Esophagus muscularis mucosa (tissue), 4 donors: ENCODE results near the gene FRMD4A. TPM values are rescaled to one million over a fixed set of nuclear protein-coding genes. Genes with fewer than 3 reads are reported as not detected.

Experiments
- DNase-seq: peaks from one replicate; pipeline ENCODE4 v3.0.0-alpha.2; 2017; ENCODE audit errors: extremely low spot score
- H3K27ac ChIP-seq, 4 donors: fragments of 200-600 bp; sonication (generic); replicated peaks in 1 of 4; 1 replicate in 3 of 4; 2 replicates in 1 of 4; pipeline ENCODE4 v1.5.1; 2016 to 2019; ENCODE audit warnings: mild to moderate bottlenecking in 1 of 4
- H3K27me3 ChIP-seq, 4 donors: fragments of 200-600 bp; sonication (generic); one replicate each; pipeline versions ENCODE4 v1.5.1 to v1.6.0; 2016 to 2019
- H3K36me3 ChIP-seq, 4 donors: fragments of 200-600 bp; sonication (generic); one replicate each; pipeline ENCODE4 v1.5.1; 2016 to 2019
- H3K4me1 ChIP-seq, 4 donors: fragments of 200-600 bp; sonication (generic); one replicate each; pipeline ENCODE4 v1.5.1; 2016 to 2019
- H3K4me3 ChIP-seq, 4 donors: fragments of 200-600 bp; sonication (generic); 1 replicate in 2 of 4; 2 replicates in 2 of 4; pipeline ENCODE4 v1.5.1; 2016 to 2019; ENCODE audit warnings: mild to moderate bottlenecking in 4 of 4, moderate library complexity in 1 of 4
- H3K9me3 ChIP-seq, 4 donors: fragments of 200-600 bp; sonication (generic); 1 replicate in 3 of 4; 2 replicates in 1 of 4; pipeline ENCODE4 v1.5.1; 2016 to 2019
- CTCF ChIP-seq, 3 experiments: fragments of 200-600 bp in 2 of 3; fragments of 450-650 bp in 1 of 3; sonication (generic) in 2 of 3; IDR thresholded peaks; one replicate each; pipeline ENCODE4 v1.5.1; 2017 to 2019; ENCODE audit warnings: antibody characterized with exemption in 3 of 3, mild to moderate bottlenecking in 2 of 3, moderate library complexity in 1 of 3
- EP300 ChIP-seq: sonication (generic); formaldehyde crosslinking; IDR thresholded peaks from one replicate; pipeline ENCODE4 v1.6.1; 2017; ENCODE audit warnings: antibody characterized with exemption
- POLR2A ChIP-seq: fragments of 450-650 bp; IDR thresholded peaks from one replicate; pipeline ENCODE4 v1.6.1; 2017; ENCODE audit warnings: antibody characterized with exemption, moderate library complexity, mild to moderate bottlenecking, low read depth
- POLR2AphosphoS5 ChIP-seq, 2 donors: sonication (generic); formaldehyde crosslinking; IDR thresholded peaks; one replicate each; pipeline ENCODE4 v1.6.1; 2017; ENCODE audit warnings: antibody characterized with exemption in 2 of 2
- WGBS: methylation state at CpG from one replicate; pipeline ENCODE4 v1.1.5; 2018; 5-methylcytosine and 5-hydroxymethylcytosine counted together
- intact Hi-C: fragments of 100-400 bp; cut with DNase I; formaldehyde crosslinking; loops from one replicate; pipeline ENCODE4 v1.15.1; 2023
- total RNA-seq, 4 donors: library from RNA; depleted of rRNA; stranded (reverse); fragments of >200 nt; gene quantifications; one replicate each; pipeline versions ENCODE4 v1.1.0 to v1.2.1, GENCODE V29; 2016

The FRMD4A gene
- total RNA-seq, 4 donors from 2014 or later, result 17.0 to 28.8 (median 21.8) TPM

GRCh38 chr10:13911821-13912520 is 418.8 kb downstream of the FRMD4A start:
- no peak overlapping the region for H3K4me3 ChIP-seq
- H3K27me3 ChIP-seq, result no peaks in the 10 kb centered on the region
- no peaks in the 10 kb centered on the region for H3K9me3 ChIP-seq
- H3K4me1 ChIP-seq, result peaks cover 0 to 8% (median 2%) of the 10 kb centered on the region in 4 donors
- intact Hi-C loops, result no loop called here
- 87% methylated on average over 1 of the region's 2 CpGs for WGBS
- no peak overlapping the region for H3K27ac ChIP-seq
- no peak for TF ChIP-seq EP300
- no peak for TF ChIP-seq CTCF (IDR thresholded peaks at IDR 0.05)
- TF ChIP-seq POLR2AphosphoS5 (IDR thresholded peaks at IDR 0.05), result no peak
- TF ChIP-seq POLR2A, result no peak
- no peaks in the 10 kb centered on the region for H3K36me3 ChIP-seq
- no peak for DNase-seq

- 89% methylated on average over 5 of the region's 5 CpGs for WGBS
- Histone ChIP-seq H3K27ac (no peak overlapping the region), H3K36me3 (no peaks in the 10 kb centered on the region), H3K4me1 (peaks cover 0 to 8% (median 2%) of the 10 kb centered on the region in 4 donors), H3K27me3 (no peaks in the 10 kb centered on the region), H3K4me3 (no peak overlapping the region), H3K9me3 (no peaks in the 10 kb centered on the region)
- DNase-seq, result no peak
- TF ChIP-seq CTCF (IDR thresholded peaks at IDR 0.05), result no peak
- TF ChIP-seq POLR2A, result no peak
- no peak for TF ChIP-seq POLR2AphosphoS5 (IDR thresholded peaks at IDR 0.05)
- TF ChIP-seq EP300, result no peak
- intact Hi-C loops, result no loop called here
Observed at GRCh38 chr10:13909516-13910258, 421.0 kb downstream of the FRMD4A start.

GRCh38 chr10:13908475-13908874 is 422.2 kb downstream of the FRMD4A start:
- no peaks in the 10 kb centered on the region for H3K36me3 ChIP-seq
- 69% methylated on average over 4 of the region's 4 CpGs for WGBS
- peaks cover 0 to 5% (median 2%) of the 10 kb centered on the region in 4 donors for H3K4me1 ChIP-seq
- intact Hi-C loops, result no loop called here
- no peak overlapping the region for H3K27ac ChIP-seq
- H3K27me3 ChIP-seq, result no peaks in the 10 kb centered on the region
- no peaks in the 10 kb centered on the region for H3K9me3 ChIP-seq
- no peak overlapping the region for H3K4me3 ChIP-seq
- TF ChIP-seq EP300 (no peak), POLR2A (no peak), POLR2AphosphoS5 (IDR thresholded peaks at IDR 0.05) (no peak), CTCF (IDR thresholded peaks at IDR 0.05) (no peak)
- no peak for DNase-seq

- no peak for TF ChIP-seq EP300
- no peak for TF ChIP-seq POLR2A
- no peak for TF ChIP-seq POLR2AphosphoS5 (IDR thresholded peaks at IDR 0.05)
- no peak for TF ChIP-seq CTCF (IDR thresholded peaks at IDR 0.05)
- 79% methylated on average over 6 of the region's 6 CpGs for WGBS
- H3K4me3 ChIP-seq, result no peak overlapping the region
- H3K4me1 ChIP-seq, result peaks cover 0 to 5% (median 2%) of the 10 kb centered on the region in 4 donors
- H3K27ac ChIP-seq, result no peak overlapping the region
- DNase-seq, result no peak
- intact Hi-C loops, result no loop called here
- H3K36me3 ChIP-seq, result no peaks in the 10 kb centered on the region
- H3K27me3 ChIP-seq, result no peaks in the 10 kb centered on the region
- no peaks in the 10 kb centered on the region for H3K9me3 ChIP-seq
Observed at GRCh38 chr10:13907570-13907969, 423.2 kb downstream of the FRMD4A start.
